HepG2 (cell line): ENCODE results near the gene PCYT2. TPM values are rescaled to one million over a fixed set of nuclear protein-coding genes. Genes with fewer than 3 reads are reported as not detected.

Experiments used
- DMAP1 ChIP-seq: IDR thresholded peaks from 2 replicates; pipeline ENCODE4 v1.6.1; 2016
- EEA1 ChIP-seq: sonication (generic); formaldehyde crosslinking; IDR thresholded peaks from 2 replicates; pipeline ENCODE4 v1.5.1; 2020; ENCODE audit warnings: mild to moderate bottlenecking, missing genetic modification reagents, borderline replicate concordance
- FOSL1 ChIP-seq: sonication (generic); formaldehyde crosslinking; IDR thresholded peaks from 2 replicates; pipeline ENCODE4 v1.9.0; 2021; ENCODE audit warnings: missing genetic modification reagents, borderline replicate concordance
- GATA4 ChIP-seq: sonication (generic); IDR thresholded peaks from 2 replicates; pipeline ENCODE4 v1.6.1; 2016; ENCODE audit warnings: antibody characterized with exemption, low read depth, borderline replicate concordance
- HCFC1 ChIP-seq: fragments of 150-350 bp; IDR thresholded peaks from 2 replicates; pipeline ENCODE4 v1.6.1; 2014; ENCODE audit warnings: low read depth, low read length
- HMGXB3 ChIP-seq: sonication (generic); formaldehyde crosslinking; IDR thresholded peaks from 2 replicates; pipeline ENCODE4 v1.4.0; 2020; ENCODE audit warnings: missing genetic modification reagents, borderline replicate concordance
- RXRA ChIP-seq: sonication (generic); formaldehyde crosslinking; IDR thresholded peaks from 2 replicates; pipeline ENCODE4 v1.5.1; 2020; ENCODE audit warnings: missing genetic modification reagents
- SALL2 ChIP-seq: sonication (generic); formaldehyde crosslinking; IDR thresholded peaks from 2 replicates; pipeline ENCODE4 v1.8.1; 2023; ENCODE audit warnings: mild to moderate bottlenecking, missing genetic modification reagents, inconsistent platforms
- TBL1XR1 ChIP-seq: fragments of 150-350 bp; IDR thresholded peaks from 2 replicates; pipeline ENCODE4 v1.6.1; 2014; ENCODE audit warnings: borderline replicate concordance, low read length; ENCODE audit not compliant: partially characterized antibody
- WIZ ChIP-seq: sonication (generic); formaldehyde crosslinking; IDR thresholded peaks from 2 replicates; pipeline ENCODE4 v1.5.1; 2020; ENCODE audit warnings: mild to moderate bottlenecking, missing genetic modification reagents
- ZBTB43 ChIP-seq: sonication (generic); formaldehyde crosslinking; conservative IDR thresholded peaks from 2 replicates; pipeline ENCODE4 v1.4.0; 2020; ENCODE audit warnings: missing genetic modification reagents
- ZNF44 ChIP-seq: sonication (generic); formaldehyde crosslinking; IDR thresholded peaks from 2 replicates; pipeline ENCODE4 v1.5.1; 2020; ENCODE audit warnings: mild to moderate bottlenecking, missing genetic modification reagents
- ZNF512 ChIP-seq: sonication (generic); formaldehyde crosslinking; IDR thresholded peaks from 2 replicates; pipeline ENCODE4 v1.4.0; 2020; ENCODE audit warnings: mild to moderate bottlenecking, missing genetic modification reagents
- polyA plus RNA-seq, 8 experiments: library from polyadenylated mRNA; depleted of rRNA in 3 of 8; stranded (reverse) in 7 of 8; unstranded in 1 of 8; fragments of >200 nt; fragmentation: Illumina TruSeq in 4 of 8; extraction: Trizol in 4 of 8; gene quantifications; 2 replicates each; pipeline versions ENCODE4 v1.2.1 to v1.2.3, GENCODE V29; 2011 to 2016; ENCODE audit warnings: low read depth in 4 of 8, missing spikeins in 1 of 8, mixed read lengths in 1 of 8; ENCODE audit not compliant: insufficient read depth in 1 of 8
- total RNA-seq, 5 experiments: library from RNA; depleted of rRNA; stranded (reverse); fragments of >200 nt; fragmentation: Illumina TruSeq; extraction: Trizol; gene quantifications; 2 replicates each; pipeline ENCODE4 v1.2.3, GENCODE V29; 2016; ENCODE audit warnings: low read depth in 1 of 5
- TF ChIP-seq, protein P1 (sequence below): sonication (generic); formaldehyde crosslinking; IDR thresholded peaks from 2 replicates; pipeline ENCODE4 v1.9.0; 2021; ENCODE audit warnings: missing genetic modification reagents, borderline replicate concordance
- TF ChIP-seq, protein P2 (sequence below): sonication (generic); formaldehyde crosslinking; IDR thresholded peaks from 2 replicates; pipeline ENCODE4 v1.9.0; 2021; ENCODE audit warnings: missing genetic modification reagents, borderline replicate concordance
- TF ChIP-seq, protein P3 (sequence below): sonication (generic); formaldehyde crosslinking; IDR thresholded peaks from 2 replicates; pipeline ENCODE4 v1.8.1; 2023; ENCODE audit warnings: mild to moderate bottlenecking, missing genetic modification reagents, borderline replicate concordance

PCYT2 gene
- total and polyA plus RNA-seq, 2 of the 13 experiments (the other 11 are each of a cell fraction or from before 2014, with no cell fraction given): 147 to 297 TPM

- TF ChIP-seq FOSL1 (CRISPR knock-in tag) (no peak), HCFC1 (peak; percentile 65), TBL1XR1 (peak; percentile 67), HMGXB3 (CRISPR knock-in tag) (peak; percentile 97), WIZ (peak; percentile 83), ZNF44 (CRISPR knock-in tag) (peak; percentile 97; the same call in 1 of the 2 replicates), ZNF512 (CRISPR knock-in tag) (no peak), ZBTB43 (CRISPR knock-in tag) (peak; percentile 75; the same call in 1 of the 2 replicates), SALL2 (CRISPR knock-in tag) (peak; percentile 94), RXRA (CRISPR knock-in tag) (peak; percentile 80), EEA1 (CRISPR knock-in tag) (peak; percentile 83; the same call in 1 of the 2 replicates), DMAP1 (CRISPR knock-in tag) (peak; percentile 98), GATA4 (peak; percentile 57; the same call in 1 of the 2 replicates)
- TF ChIP-seq, protein P1, sequence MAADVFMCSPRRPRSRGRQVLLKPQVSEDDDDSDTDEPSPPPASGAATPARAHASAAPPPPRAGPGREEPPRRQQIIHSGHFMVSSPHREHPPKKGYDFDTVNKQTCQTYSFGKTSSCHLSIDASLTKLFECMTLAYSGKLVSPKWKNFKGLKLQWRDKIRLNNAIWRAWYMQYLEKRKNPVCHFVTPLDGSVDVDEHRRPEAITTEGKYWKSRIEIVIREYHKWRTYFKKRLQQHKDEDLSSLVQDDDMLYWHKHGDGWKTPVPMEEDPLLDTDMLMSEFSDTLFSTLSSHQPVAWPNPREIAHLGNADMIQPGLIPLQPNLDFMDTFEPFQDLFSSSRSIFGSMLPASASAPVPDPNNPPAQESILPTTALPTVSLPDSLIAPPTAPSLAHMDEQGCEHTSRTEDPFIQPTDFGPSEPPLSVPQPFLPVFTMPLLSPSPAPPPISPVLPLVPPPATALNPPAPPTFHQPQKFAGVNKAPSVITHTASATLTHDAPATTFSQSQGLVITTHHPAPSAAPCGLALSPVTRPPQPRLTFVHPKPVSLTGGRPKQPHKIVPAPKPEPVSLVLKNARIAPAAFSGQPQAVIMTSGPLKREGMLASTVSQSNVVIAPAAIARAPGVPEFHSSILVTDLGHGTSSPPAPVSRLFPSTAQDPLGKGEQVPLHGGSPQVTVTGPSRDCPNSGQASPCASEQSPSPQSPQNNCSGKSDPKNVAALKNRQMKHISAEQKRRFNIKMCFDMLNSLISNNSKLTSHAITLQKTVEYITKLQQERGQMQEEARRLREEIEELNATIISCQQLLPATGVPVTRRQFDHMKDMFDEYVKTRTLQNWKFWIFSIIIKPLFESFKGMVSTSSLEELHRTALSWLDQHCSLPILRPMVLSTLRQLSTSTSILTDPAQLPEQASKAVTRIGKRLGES (CRISPR knock-in tag): 0 out of 2 replicates have a peak, but pooled peaks have one; percentile 50
- TF ChIP-seq, protein P2, sequence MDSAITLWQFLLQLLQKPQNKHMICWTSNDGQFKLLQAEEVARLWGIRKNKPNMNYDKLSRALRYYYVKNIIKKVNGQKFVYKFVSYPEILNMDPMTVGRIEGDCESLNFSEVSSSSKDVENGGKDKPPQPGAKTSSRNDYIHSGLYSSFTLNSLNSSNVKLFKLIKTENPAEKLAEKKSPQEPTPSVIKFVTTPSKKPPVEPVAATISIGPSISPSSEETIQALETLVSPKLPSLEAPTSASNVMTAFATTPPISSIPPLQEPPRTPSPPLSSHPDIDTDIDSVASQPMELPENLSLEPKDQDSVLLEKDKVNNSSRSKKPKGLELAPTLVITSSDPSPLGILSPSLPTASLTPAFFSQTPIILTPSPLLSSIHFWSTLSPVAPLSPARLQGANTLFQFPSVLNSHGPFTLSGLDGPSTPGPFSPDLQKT: peak; percentile 92; the same call in 1 of the 2 replicates
- TF ChIP-seq, protein P3, sequence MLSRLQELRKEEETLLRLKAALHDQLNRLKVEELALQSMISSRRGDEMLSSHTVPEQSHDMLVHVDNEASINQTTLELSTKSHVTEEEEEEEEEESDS (CRISPR knock-in tag): no peak
Measured at GRCh38 chr17:81860756-81861568, 50.2 kb downstream of the PCYT2 start (continued).
